GM12878 (cell line): ENCODE results near the gene ART4. TPM values are rescaled to one million over a fixed set of nuclear protein-coding genes. Genes with fewer than 3 reads are reported as not detected.

ENCODE experiments used
- ATAC-seq: fragments of 200-7000 bp; cut with Tn5 transposase; 3 replicates; pipeline ENCODE4 v1.9.1; 2020; ENCODE audit warnings: mild to moderate bottlenecking, moderate library complexity
- BruUV-seq: library from RNA; stranded (reverse); fragments of 400-500 nt; replicated peaks from 2 replicates; lab custom pipeline; 2021; lab: Mats Ljungman, UMichigan
- CTCF ChIA-PET: fragments of 300-600 bp; sonication (Branson Sonifier 250); formaldehyde crosslinking; extraction: SDS; loops from one replicate; lab custom pipeline; 2021; ENCODE audit warnings: inconsistent platforms; lab: Yijun Ruan, JAX
- POLR2A ChIA-PET: fragments of 350-600 bp; formaldehyde crosslinking; extraction: SDS; loops from one replicate; lab custom pipeline; 2021; ENCODE audit warnings: inconsistent platforms; lab: Charles Lee
- RAD21 ChIA-PET: fragments of 300-600 bp; sonication (Branson Sonifier 250); formaldehyde crosslinking; loops from one replicate; lab custom pipeline; 2023; ENCODE audit warnings: antibody characterized with exemption; ENCODE audit not compliant: unreplicated experiment; lab: Charles Lee
- SMC1A ChIA-PET: fragments of 300-600 bp; sonication (Branson Sonifier 250); formaldehyde crosslinking; loops from one replicate; lab custom pipeline; 2023; ENCODE audit not compliant: unreplicated experiment, uncharacterized antibody; lab: Charles Lee
- DNase-seq: peaks from one replicate; pipeline ENCODE4 v3.0.0-alpha.2; 2011; ENCODE audit warnings: low read depth, low spot score
- FAIRE-seq: peaks from 3 replicates; lab custom pipeline; 2011; peaks lifted over from hg19 to GRCh38; lab: Jason Lieb, UNC
- H2AFZ ChIP-seq: 2 replicates; pipeline ENCODE4 v1.6.0; 2011; ENCODE audit warnings: low read depth, low read length, control low read depth; ENCODE audit not compliant: control insufficient read depth
- H3K27ac ChIP-seq: 2 replicates; pipeline ENCODE4 v1.5.1; 2011; ENCODE audit warnings: control low read depth; ENCODE audit not compliant: control insufficient read depth, insufficient read depth
- H3K27me3 ChIP-seq, 2 experiments: replicated peaks in 1 of 2; 2 replicates each; pipeline versions ENCODE4 v1.6.0 to v1.6.1; 2011; ENCODE audit warnings: low read length in 1 of 2; ENCODE audit not compliant: control insufficient read depth in 2 of 2, insufficient read depth in 2 of 2
- H3K36me3 ChIP-seq, 2 experiments: 2 replicates each; pipeline ENCODE4 v1.5.1; 2011; ENCODE audit warnings: low read length in 1 of 2; ENCODE audit not compliant: control insufficient read depth in 2 of 2, insufficient read depth in 2 of 2
- H3K4me1 ChIP-seq: 2 replicates; pipeline ENCODE4 v1.6.1; 2011; ENCODE audit warnings: mild to moderate bottlenecking, low read length, moderate library complexity, mixed read lengths; ENCODE audit not compliant: control insufficient read depth, insufficient read depth
- H3K4me2 ChIP-seq: 2 replicates; pipeline ENCODE4 v1.6.0; 2011; ENCODE audit warnings: control low read depth; ENCODE audit not compliant: control insufficient read depth, insufficient read depth
- H3K4me3 ChIP-seq: fragments of 200-600 bp; sonication (generic); 2 replicates; pipeline ENCODE4 v1.5.1; 2016
- H3K79me2 ChIP-seq: 2 replicates; pipeline ENCODE4 v1.6.0; 2011; ENCODE audit warnings: low read length; ENCODE audit not compliant: control insufficient read depth, insufficient read depth
- H3K9ac ChIP-seq: 2 replicates; pipeline ENCODE4 v1.8.0; 2011; ENCODE audit warnings: low read length, control low read depth, mixed read lengths; ENCODE audit not compliant: control insufficient read depth, insufficient read depth
- H3K9me3 ChIP-seq: replicated peaks from 3 replicates; pipeline ENCODE4 v1.5.1; 2011; ENCODE audit warnings: mild to moderate bottlenecking, low read length; ENCODE audit not compliant: control insufficient read depth, insufficient read depth
- H4K20me1 ChIP-seq: 2 replicates; pipeline ENCODE4 v1.6.0; 2011; ENCODE audit not compliant: control insufficient read depth, insufficient read depth
- BCLAF1 ChIP-seq: fragments of 450-650 bp; IDR thresholded peaks from 2 replicates; pipeline ENCODE4 v1.6.1; 2017; ENCODE audit warnings: antibody characterized with exemption, mild to moderate bottlenecking, moderate library complexity
- CBX3 ChIP-seq: fragments of 200-600 bp; sonication (generic); IDR thresholded peaks from 2 replicates; pipeline ENCODE4 v1.6.1; 2016; ENCODE audit warnings: low read depth, borderline replicate concordance
- CEBPZ ChIP-seq: fragments of 150-350 bp; IDR thresholded peaks from 2 replicates; pipeline ENCODE4 v1.6.1; 2016; ENCODE audit warnings: low read depth, low read length
- JUND ChIP-seq: IDR thresholded peaks from 2 replicates; pipeline ENCODE4 v1.6.1; 2012; ENCODE audit warnings: low read depth, mild to moderate bottlenecking, low read length, improper control_type of control experiment, moderate library complexity
- NFXL1 ChIP-seq: fragments of 450-650 bp; IDR thresholded peaks from 2 replicates; pipeline ENCODE4 v1.6.1; 2017; ENCODE audit warnings: antibody characterized with exemption, mild to moderate bottlenecking, borderline replicate concordance
- NFYA ChIP-seq: IDR thresholded peaks from 2 replicates; pipeline ENCODE4 v1.6.1; 2011; ENCODE audit warnings: low read depth, mild to moderate bottlenecking, low read length, improper control_type of control experiment, borderline replicate concordance
- NR2F1 ChIP-seq: fragments of 450-650 bp; conservative IDR thresholded peaks from 2 replicates; pipeline ENCODE4 v1.6.1; 2017; ENCODE audit warnings: mild to moderate bottlenecking
- RB1 ChIP-seq: fragments of 450-650 bp; formaldehyde crosslinking; IDR thresholded peaks from 2 replicates; pipeline ENCODE4 v1.6.1; 2017; ENCODE audit warnings: mild to moderate bottlenecking, borderline replicate concordance
- TARDBP ChIP-seq: IDR thresholded peaks from 2 replicates; pipeline ENCODE4 v1.6.1; 2016; ENCODE audit warnings: borderline replicate concordance
- ZNF384 ChIP-seq: IDR thresholded peaks from 2 replicates; pipeline ENCODE4 v1.6.1; 2012; ENCODE audit warnings: low read depth, mild to moderate bottlenecking, low read length, improper control_type of control experiment, borderline replicate concordance
- WGBS: methylation state at CpG from one replicate; pipeline ENCODE4 v1.1.6; 2016; ENCODE audit warnings: low lambda C conversion rate; ENCODE audit not compliant: insufficient replicate concordance, insufficient coverage; ENCODE audit errors: missing lambda C conversion rate; 5-methylcytosine and 5-hydroxymethylcytosine counted together
- in situ Hi-C: fragments of 300-500 bp; cut with MboI; formaldehyde crosslinking; loops from 9 replicates; pipeline ENCODE4 v1.14.3; 2018; ENCODE audit warnings: mixed read lengths
- intact Hi-C: fragments of 100-400 bp; cut with micrococcal nuclease; formaldehyde crosslinking; loops from one replicate; pipeline ENCODE4 v1.14.2; 2022; ENCODE audit not compliant: unreplicated experiment
- polyA plus RNA-seq, 11 experiments: library from polyadenylated mRNA; depleted of rRNA in 4 of 11; unstranded in 6 of 11; stranded (reverse) in 5 of 11; fragments of >200 nt; fragmentation: Nextera tagmentation in 4 of 11; fragmentation: Illumina TruSeq in 1 of 11; extraction: Ambion mirVana in 4 of 11; extraction: Trizol in 1 of 11; gene quantifications; 1 replicate in 1 of 11; 2 replicates in 10 of 11; pipeline versions ENCODE4 v1.2.1 to v1.2.3, GENCODE V29; 2011 to 2016; ENCODE audit warnings: inconsistent platforms in 2 of 11, missing spikeins in 2 of 11, low read depth in 1 of 11
- total RNA-seq, 4 experiments: library from RNA; depleted of rRNA in 3 of 4; stranded (reverse); fragments of >200 nt in 3 of 4; fragmentation: Illumina TruSeq in 1 of 4; extraction: Trizol in 1 of 4; gene quantifications; 2 replicates each; pipeline versions ENCODE4 v1.2.1 to v1.2.3, GENCODE V29; 2013 to 2021

ART4 gene
- total and polyA plus RNA-seq, 10 of the 15 experiments (the other 5 are each of a cell fraction or from before 2014, with no cell fraction given) = 0.02 TPM; not detected in 9

GRCh38 chr12:14852880-14853279 lies 9.6 kb upstream of the ART4 start:
- Histone ChIP-seq H4K20me1 (no peaks in the 10 kb centered on the region), H3K4me1 (no peaks in the 10 kb centered on the region), H3K9ac (no peak overlapping the region), H3K27ac (no peak overlapping the region), H3K4me2 (no peak overlapping the region), H2AFZ (no peak overlapping the region), H3K4me3 (no peak overlapping the region), H3K36me3 (no peaks in the 10 kb centered on the region), H3K27me3 (no peaks in the 10 kb centered on the region), H3K79me2 (no peaks in the 10 kb centered on the region), H3K9me3 (no peaks in the 10 kb centered on the region; the same call in 2 of the 3 replicates)
- TF ChIP-seq NR2F1 = no peak
- no peak for TF ChIP-seq NFXL1
- no peak for TF ChIP-seq TARDBP
- FAIRE-seq (no peak), ATAC-seq (no peak), DNase-seq (no peak)
- ChIA-PET SMC1A (interaction anchor here (1.1 to 15.6 kb wide), 2 partner anchors 29 to 144 kb away, joined by 3 to 242 read pairs; no protein-coding TSS in a partner anchor), RAD21 (interaction anchor here (0.6 to 1.9 kb wide), 3 partner anchors 11 to 142 kb away, joined by 3 to 10 read pairs (median 4); no protein-coding TSS in a partner anchor), CTCF (interaction anchor here (0.9 to 9.9 kb wide), 5 partner anchors 38 to 427 kb away, joined by 3 to 82 read pairs (median 3); no protein-coding TSS in a partner anchor), POLR2A (no interaction called here)
- in situ Hi-C loops = no loop called here
- intact Hi-C loops = no loop called here
- no TSS peak for BruUV-seq

GRCh38 chr12:14850929-14851663 lies 7.8 kb upstream of the ART4 start:
- in situ Hi-C loops = no loop called here
- ChIA-PET SMC1A (interaction anchor here (0.9 to 15.6 kb wide), 5 partner anchors 38 to 145 kb away, joined by 3 to 242 read pairs (median 4); partner anchors contain the start of genes ARHGDIB, C12orf60 and WBP11), RAD21 (interaction anchor here (0.6 to 1.9 kb wide), 6 partner anchors 40 to 144 kb away, joined by 3 to 10 read pairs (median 4); no protein-coding TSS in a partner anchor), POLR2A (no interaction called here), CTCF (interaction anchor here (0.6 to 9.9 kb wide), 5 partner anchors 40 to 734 kb away, joined by 3 to 82 read pairs (median 5); no protein-coding TSS in a partner anchor)
- Histone ChIP-seq H3K27me3 (no peaks in the 10 kb centered on the region), H3K4me3 (no peak overlapping the region), H3K4me1 (no peaks in the 10 kb centered on the region), H3K79me2 (no peaks in the 10 kb centered on the region), H2AFZ (peak overlapping the region; percentile 46), H3K9me3 (no peaks in the 10 kb centered on the region; the same call in 2 of the 3 replicates), H4K20me1 (no peaks in the 10 kb centered on the region), H3K4me2 (no peak overlapping the region), H3K9ac (no peak overlapping the region), H3K27ac (no peak overlapping the region), H3K36me3 (no peaks in the 10 kb centered on the region)
- BruUV-seq = no TSS peak
- DNase-seq = peak; percentile 16
- intact Hi-C loops = no loop called here
- no peak for FAIRE-seq
- 19% methylated on average over 1 of the region's 1 CpG for WGBS
- ATAC-seq = peak; percentile 83
- TF ChIP-seq CBX3 (no peak), BCLAF1 (no peak), CEBPZ (no peak), RB1 (no peak), ZNF384 (no peak), JUND (no peak), NFYA (no peak)
